Cardiac septum (tissue), 1 donor: Measurements from ENCODE around the gene ATP7A. TPM values are rescaled to one million over a fixed set of nuclear protein-coding genes. Genes with fewer than 3 reads are reported as not detected.

Source experiments
- DNase-seq: peaks from one replicate; pipeline ENCODE4 v3.0.0-alpha.2; 2020; ENCODE audit warnings: low spot score
- intact Hi-C: fragments of 100-400 bp; cut with DNase I; formaldehyde crosslinking; loops from one replicate; pipeline ENCODE4 v1.14.0; 2022
- total RNA-seq: library from RNA; stranded (reverse); fragmentation: NEBNext Ultra II Directional; extraction: Animal tissue kit (Norgen Biotek cat#: 25700); gene quantifications from one replicate; pipeline ENCODE4 v1.2.1, GENCODE V29; 2021
- donor health status: DM: no; HTN: no; CAD: no.

The ATP7A gene
- total RNA-seq, 1 donor from 2014 or later: 6.6 TPM

- intact Hi-C loops: no loop called here
- DNase-seq: no peak
Observed at GRCh38 chrX:78092296-78092695, 181.8 kb downstream of the ATP7A start.

- intact Hi-C loops: no loop called here
Observed at GRCh38 chrX:78098108-78098507, 187.6 kb downstream of the ATP7A start.

More at GRCh38 chrX:78098108-78098507, 187.6 kb downstream of the ATP7A start:
- no peak for DNase-seq

Other genes starting within 250 kb of the ATP7A start
- 86.8 TPM for gene ATRX, start 124.5 kb upstream of the ATP7A start, total RNA-seq
- gene MAGT1, start 15.3 kb upstream of the ATP7A start, total RNA-seq: 47.6 TPM
- 1,124 TPM for gene COX7B, start 11.2 kb upstream of the ATP7A start, total RNA-seq
- not detected for gene PGAM4, start 58.9 kb downstream of the ATP7A start, total RNA-seq
- gene PGK1, start 193.6 kb downstream of the ATP7A start, total RNA-seq: 399 TPM
- 19.6 TPM for gene TAF9B, start 229.0 kb downstream of the ATP7A start, total RNA-seq